ENCODE results near the gene ERG. TPM values are rescaled to one million over a fixed set of nuclear protein-coding genes. Genes with fewer than 3 reads are reported as not detected.

ERG gene
- total and polyA plus RNA-seq, 2 donors (not counting 1 experiment from before 2014, with no cell fraction given) = under 0.01 TPM; not detected in 1

- H3K4me1 ChIP-seq (ENCODE audit: control insufficient read depth, extremely low read depth, insufficient read depth, low read length) = no peaks in the 10 kb centered on the region
- no peak for DNase-seq (ENCODE audit: low read depth in 2 of 2)
Measured at GRCh38 chr21:38467911-38468310, 30.4 kb downstream of the ERG start.

GRCh38 chr21:38467374-38467773 lies 30.9 kb downstream of the ERG start:
- no peak for TF ChIP-seq EZH2 (IDR thresholded peaks at IDR 0.05; ENCODE audit: low read length, missing control alignments)
- no peak for TF ChIP-seq CTCF (conservative IDR thresholded peaks at IDR 0.05 in 1 of 2, IDR thresholded peaks at IDR 0.05 in 1 of 2; ENCODE audit: low read depth in 1 of 2, low read length in 2 of 2)
- H3K27ac ChIP-seq (ENCODE audit: insufficient read depth, low read length) = no peak overlapping the region
- H3K4me1 ChIP-seq (ENCODE audit: control insufficient read depth, extremely low read depth, insufficient read depth, low read length) = no peaks in the 10 kb centered on the region
- no peaks in the 10 kb centered on the region for H4K20me1 ChIP-seq (ENCODE audit: control insufficient read depth, extremely low read depth, insufficient read depth, low read length)
- H3K4me3 ChIP-seq (replicated peaks in 1 of 4; ENCODE audit: control extremely low read depth in 1 of 4, insufficient read depth in 1 of 4, low read depth in 3 of 4, low read length in 4 of 4) = no peak overlapping the region
- no peak overlapping the region for H2AFZ ChIP-seq (ENCODE audit: low read length)
- no peaks in the 10 kb centered on the region for H3K27me3 ChIP-seq (ENCODE audit: control insufficient read depth, insufficient read depth, low read length)
- no peaks in the 10 kb centered on the region for H3K36me3 ChIP-seq (ENCODE audit: control insufficient read depth, insufficient read depth, low read length)
- no peak overlapping the region for H3K4me2 ChIP-seq (ENCODE audit: extremely low read depth, insufficient read depth, low read length)
- H3K79me2 ChIP-seq (ENCODE audit: control insufficient read depth, insufficient read depth, low read length) = no peaks in the 10 kb centered on the region
- H3K9ac ChIP-seq (ENCODE audit: insufficient read depth, low read length) = no peak overlapping the region
- DNase-seq (ENCODE audit: low read depth in 2 of 2) = no peak
- no peaks in the 10 kb centered on the region for H3K9me3 ChIP-seq (ENCODE audit: control insufficient read depth, insufficient read depth, low read depth, low read length)

More at GRCh38 chr21:38467911-38468310, 30.4 kb downstream of the ERG start:
- Histone ChIP-seq H4K20me1 (ENCODE audit: control insufficient read depth, extremely low read depth, insufficient read depth, low read length) (no peaks in the 10 kb centered on the region), H3K4me3 (replicated peaks in 1 of 4; ENCODE audit: control extremely low read depth in 1 of 4, insufficient read depth in 1 of 4, low read depth in 3 of 4, low read length in 4 of 4) (no peak overlapping the region), H3K27me3 (ENCODE audit: control insufficient read depth, insufficient read depth, low read length) (no peaks in the 10 kb centered on the region), H2AFZ (ENCODE audit: low read length) (no peak overlapping the region), H3K27ac (ENCODE audit: insufficient read depth, low read length) (no peak overlapping the region), H3K4me2 (ENCODE audit: extremely low read depth, insufficient read depth, low read length) (no peak overlapping the region), H3K9me3 (ENCODE audit: control insufficient read depth, insufficient read depth, low read depth, low read length) (no peaks in the 10 kb centered on the region), H3K36me3 (ENCODE audit: control insufficient read depth, insufficient read depth, low read length) (no peaks in the 10 kb centered on the region), H3K9ac (ENCODE audit: insufficient read depth, low read length) (no peak overlapping the region), H3K79me2 (ENCODE audit: control insufficient read depth, insufficient read depth, low read length) (no peaks in the 10 kb centered on the region)
- TF ChIP-seq EZH2 (IDR thresholded peaks at IDR 0.05; ENCODE audit: low read length, missing control alignments) (no peak), CTCF (conservative IDR thresholded peaks at IDR 0.05 in 1 of 2, IDR thresholded peaks at IDR 0.05 in 1 of 2; ENCODE audit: low read depth in 1 of 2, low read length in 2 of 2) (no peak)

GRCh38 chr21:38460171-38460742 lies 38.0 kb downstream of the ERG start:
- no peaks in the 10 kb centered on the region for H3K27me3 ChIP-seq (ENCODE audit: control insufficient read depth, insufficient read depth, low read length)
- no peaks in the 10 kb centered on the region for H3K79me2 ChIP-seq (ENCODE audit: control insufficient read depth, insufficient read depth, low read length)
- DNase-seq (ENCODE audit: low read depth in 2 of 2) = peak; percentile 25 to 90
- H3K4me3 ChIP-seq (replicated peaks in 1 of 4; ENCODE audit: control extremely low read depth in 1 of 4, insufficient read depth in 1 of 4, low read depth in 3 of 4, low read length in 4 of 4) = no peak overlapping the region
- H3K4me2 ChIP-seq (ENCODE audit: extremely low read depth, insufficient read depth, low read length) = no peak overlapping the region
- H3K36me3 ChIP-seq (ENCODE audit: control insufficient read depth, insufficient read depth, low read length) = no peaks in the 10 kb centered on the region
- H3K4me1 ChIP-seq (ENCODE audit: control insufficient read depth, extremely low read depth, insufficient read depth, low read length) = no peaks in the 10 kb centered on the region
- H3K9me3 ChIP-seq (ENCODE audit: control insufficient read depth, insufficient read depth, low read depth, low read length) = no peaks in the 10 kb centered on the region
- H3K27ac ChIP-seq (ENCODE audit: insufficient read depth, low read length) = no peak overlapping the region
- no peak overlapping the region for H3K9ac ChIP-seq (ENCODE audit: insufficient read depth, low read length)
- H2AFZ ChIP-seq (ENCODE audit: low read length) = no peak overlapping the region
- no peaks in the 10 kb centered on the region for H4K20me1 ChIP-seq (ENCODE audit: control insufficient read depth, extremely low read depth, insufficient read depth, low read length)
- no peak for TF ChIP-seq CTCF (conservative IDR thresholded peaks at IDR 0.05 in 1 of 2, IDR thresholded peaks at IDR 0.05 in 1 of 2; ENCODE audit: low read depth in 1 of 2, low read length in 2 of 2)
- TF ChIP-seq EZH2 (IDR thresholded peaks at IDR 0.05; ENCODE audit: low read length, missing control alignments) = no peak

Measured in fibroblast of lung (primary cell).